K562 (cell line): ENCODE data around the gene PRMT2. TPM values are rescaled to one million over a fixed set of nuclear protein-coding genes. Genes with fewer than 3 reads are reported as not detected.

Experiments
- ARID2 ChIP-seq: fragments of 450-650 bp; IDR thresholded peaks from 2 replicates; pipeline ENCODE4 v1.6.1; 2017; ENCODE audit warnings: antibody characterized with exemption, mild to moderate bottlenecking
- CREB5 ChIP-seq: fragments of 250-450 bp; sonication (Bioruptor Pico); IDR thresholded peaks from 2 replicates; pipeline ENCODE4 v1.5.0; 2020; ENCODE audit warnings: mild to moderate bottlenecking
- CTBP1 ChIP-seq: fragments of 450-650 bp; IDR thresholded peaks from 2 replicates; pipeline ENCODE4 v1.6.1; 2016; ENCODE audit warnings: borderline replicate concordance
- HCFC1 ChIP-seq: IDR thresholded peaks from 2 replicates; pipeline ENCODE4 v1.6.1; 2012; ENCODE audit warnings: low read depth, low read length, improper control_type of control experiment
- KDM4B ChIP-seq, 2 experiments: fragments of 450-650 bp in 1 of 2; sonication (generic) in 1 of 2; IDR thresholded peaks; 2 replicates each; pipeline ENCODE4 v1.6.1; 2016 to 2017; ENCODE audit warnings: borderline replicate concordance in 2 of 2, antibody characterized with exemption in 1 of 2, low read depth in 1 of 2, mild to moderate bottlenecking in 1 of 2
- MTA3 ChIP-seq: fragments of 450-650 bp; formaldehyde crosslinking; IDR thresholded peaks from 2 replicates; pipeline ENCODE4 v1.6.1; 2017; ENCODE audit warnings: mild to moderate bottlenecking, borderline replicate concordance
- SFPQ ChIP-seq: fragments of 200-400 bp; formaldehyde crosslinking; IDR thresholded peaks from 2 replicates; pipeline ENCODE4 v1.6.1; 2017; ENCODE audit warnings: mild to moderate bottlenecking, low read depth, low read length, moderate library complexity
- SIN3A ChIP-seq, 2 experiments: fragments of 150-350 bp in 1 of 2; IDR thresholded peaks; 2 replicates each; pipeline ENCODE4 v1.6.1; 2011 to 2016; ENCODE audit warnings: borderline replicate concordance in 2 of 2, low read depth in 2 of 2, low read length in 2 of 2, mild to moderate bottlenecking in 2 of 2, moderate library complexity in 2 of 2; ENCODE audit not compliant: control insufficient read depth in 1 of 2
- SRSF1 ChIP-seq: fragments of 200-400 bp; formaldehyde crosslinking; IDR thresholded peaks from 2 replicates; pipeline ENCODE4 v1.6.1; 2017; ENCODE audit warnings: mild to moderate bottlenecking, low read depth, low read length, moderate library complexity
- TCF3 ChIP-seq: sonication (generic); formaldehyde crosslinking; IDR thresholded peaks from 2 replicates; pipeline ENCODE4 v1.4.0; 2020; ENCODE audit warnings: mild to moderate bottlenecking, missing genetic modification reagents
- TGIF2 ChIP-seq: sonication (generic); formaldehyde crosslinking; IDR thresholded peaks from 2 replicates; pipeline ENCODE4 v1.8.1; 2022; ENCODE audit warnings: mild to moderate bottlenecking, missing genetic modification reagents, moderate library complexity
- ZC3H8 ChIP-seq: fragments of 450-650 bp; IDR thresholded peaks from 2 replicates; pipeline ENCODE4 v1.6.1; 2017
- ZHX1 ChIP-seq: fragments of 150-350 bp; conservative IDR thresholded peaks from 2 replicates; pipeline ENCODE4 v1.6.1; 2014; ENCODE audit warnings: low read length
- ZNF263 ChIP-seq: sonication (generic); formaldehyde crosslinking; IDR thresholded peaks from 2 replicates; pipeline ENCODE4 v1.8.0; 2022; ENCODE audit warnings: mild to moderate bottlenecking, missing genetic modification reagents, borderline replicate concordance
- ZNF785 ChIP-seq: fragments of 250-450 bp; sonication (Bioruptor Pico); IDR thresholded peaks from 2 replicates; pipeline ENCODE4 v1.4.0; 2020; ENCODE audit warnings: mild to moderate bottlenecking
- polyA plus RNA-seq, 8 experiments: library from polyadenylated mRNA; depleted of rRNA in 4 of 8; stranded (reverse) in 5 of 8; unstranded in 3 of 8; fragments of >200 nt; fragmentation: Nextera tagmentation in 2 of 8; fragmentation: Illumina TruSeq in 1 of 8; extraction: Ambion mirVana in 2 of 8; extraction: Trizol in 1 of 8; gene quantifications; 2 replicates each; pipeline versions ENCODE4 v1.2.1 to v1.2.3, GENCODE V29; 2011 to 2014; ENCODE audit warnings: inconsistent platforms in 1 of 8, missing spikeins in 1 of 8
- total RNA-seq, 7 experiments: library from RNA; depleted of rRNA in 6 of 7; stranded (reverse); fragments of >200 nt in 6 of 7; fragmentation: Illumina TruSeq in 2 of 7; extraction: Trizol in 2 of 7; gene quantifications; 2 replicates each; pipeline versions ENCODE4 v1.2.1 to v1.2.3, GENCODE V29; 2011 to 2021; ENCODE audit warnings: low replicate concordance in 1 of 7
- TF ChIP-seq, protein P1 (sequence below): fragments of 250-450 bp; sonication (Bioruptor Pico); IDR thresholded peaks from 2 replicates; pipeline ENCODE4 v1.5.1; 2021; ENCODE audit warnings: mild to moderate bottlenecking
- TF ChIP-seq, protein P2 (sequence below): sonication (generic); formaldehyde crosslinking; IDR thresholded peaks from 2 replicates; pipeline ENCODE4 v1.8.1; 2023; ENCODE audit warnings: mild to moderate bottlenecking, missing genetic modification reagents

The PRMT2 gene
- total and polyA plus RNA-seq, 9 of the 15 experiments (the other 6 are each of a cell fraction or from before 2014, with no cell fraction given) = 37.2 to 85.7 (median 59.3) TPM

- TF ChIP-seq, protein P1, sequence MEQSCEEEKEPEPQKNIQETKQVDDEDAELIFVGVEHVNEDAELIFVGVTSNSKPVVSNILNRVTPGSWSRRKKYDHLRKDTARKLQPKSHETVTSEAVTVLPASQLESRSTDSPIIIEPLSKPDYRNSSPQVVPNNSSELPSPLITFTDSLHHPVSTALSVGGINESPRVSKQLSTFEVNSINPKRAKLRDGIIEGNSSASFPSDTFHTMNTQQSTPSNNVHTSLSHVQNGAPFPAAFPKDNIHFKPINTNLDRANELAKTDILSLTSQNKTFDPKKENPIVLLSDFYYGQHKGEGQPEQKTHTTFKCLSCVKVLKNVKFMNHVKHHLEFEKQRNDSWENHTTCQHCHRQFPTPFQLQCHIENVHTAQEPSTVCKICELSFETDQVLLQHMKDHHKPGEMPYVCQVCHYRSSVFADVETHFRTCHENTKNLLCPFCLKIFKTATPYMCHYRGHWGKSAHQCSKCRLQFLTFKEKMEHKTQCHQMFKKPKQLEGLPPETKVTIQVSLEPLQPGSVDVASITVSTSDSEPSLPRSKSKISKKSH (CRISPR knock-in tag) = no peak
- TF ChIP-seq ZC3H8 (no peak), HCFC1 (peak; percentile 15; the same call in 1 of the 2 replicates), ARID2 (no peak), MTA3 (peak; percentile 95; the same call in 1 of the 2 replicates), ZNF263 (CRISPR knock-in tag) (peak; percentile 74; the same call in 1 of the 2 replicates), ZNF785 (CRISPR knock-in tag) (no peak), SIN3A (IDR thresholded peaks at IDR 0.05; ENCODE audit: borderline replicate concordance in 2 of 2, control insufficient read depth in 1 of 2, low read depth in 2 of 2, low read length in 2 of 2) (peak; percentile 86 to 96; a peak in 3 of 4 replicates), SRSF1 (no peak), TGIF2 (CRISPR knock-in tag) (no peak; the same call in 1 of the 2 replicates), TCF3 (CRISPR knock-in tag) (no peak; the same call in none of the 2 replicates), SFPQ (no peak), CTBP1 (peak; percentile 97), CREB5 (CRISPR knock-in tag) (no peak), ZHX1 (no peak), KDM4B (IDR thresholded peaks at IDR 0.05; ENCODE audit: borderline replicate concordance in 2 of 2, low read depth in 1 of 2) (no peak; a peak in 1 of 4 replicates)
- TF ChIP-seq, protein P2, sequence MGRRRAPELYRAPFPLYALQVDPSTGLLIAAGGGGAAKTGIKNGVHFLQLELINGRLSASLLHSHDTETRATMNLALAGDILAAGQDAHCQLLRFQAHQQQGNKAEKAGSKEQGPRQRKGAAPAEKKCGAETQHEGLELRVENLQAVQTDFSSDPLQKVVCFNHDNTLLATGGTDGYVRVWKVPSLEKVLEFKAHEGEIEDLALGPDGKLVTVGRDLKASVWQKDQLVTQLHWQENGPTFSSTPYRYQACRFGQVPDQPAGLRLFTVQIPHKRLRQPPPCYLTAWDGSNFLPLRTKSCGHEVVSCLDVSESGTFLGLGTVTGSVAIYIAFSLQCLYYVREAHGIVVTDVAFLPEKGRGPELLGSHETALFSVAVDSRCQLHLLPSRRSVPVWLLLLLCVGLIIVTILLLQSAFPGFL (CRISPR knock-in tag) = no peak
Measured at GRCh38 chr21:46635324-46636180, at the start of gene PRMT2 (continued).
